Peyer's patch (tissue), 4 donors: ENCODE measurements around the gene PABPC1L.

ENCODE experiments used
- POLR2A ChIP-seq, 2 donors: fragments of 450-650 bp; IDR thresholded peaks; one replicate each; pipeline ENCODE4 v1.5.1; 2017; ENCODE audit warnings: antibody characterized with exemption in 2 of 2, mild to moderate bottlenecking in 2 of 2, moderate library complexity in 2 of 2
- TF ChIP-seq, protein P1 (sequence below), 6 experiments: fragments of 450-650 bp in 4 of 6; fragments of 200-600 bp in 2 of 6; sonication (generic) in 1 of 6; IDR thresholded peaks; one replicate each; pipeline ENCODE4 v1.5.1; 2017 to 2019; ENCODE audit warnings: antibody characterized with exemption in 6 of 6, mild to moderate bottlenecking in 3 of 6, moderate library complexity in 1 of 6

DNA sequence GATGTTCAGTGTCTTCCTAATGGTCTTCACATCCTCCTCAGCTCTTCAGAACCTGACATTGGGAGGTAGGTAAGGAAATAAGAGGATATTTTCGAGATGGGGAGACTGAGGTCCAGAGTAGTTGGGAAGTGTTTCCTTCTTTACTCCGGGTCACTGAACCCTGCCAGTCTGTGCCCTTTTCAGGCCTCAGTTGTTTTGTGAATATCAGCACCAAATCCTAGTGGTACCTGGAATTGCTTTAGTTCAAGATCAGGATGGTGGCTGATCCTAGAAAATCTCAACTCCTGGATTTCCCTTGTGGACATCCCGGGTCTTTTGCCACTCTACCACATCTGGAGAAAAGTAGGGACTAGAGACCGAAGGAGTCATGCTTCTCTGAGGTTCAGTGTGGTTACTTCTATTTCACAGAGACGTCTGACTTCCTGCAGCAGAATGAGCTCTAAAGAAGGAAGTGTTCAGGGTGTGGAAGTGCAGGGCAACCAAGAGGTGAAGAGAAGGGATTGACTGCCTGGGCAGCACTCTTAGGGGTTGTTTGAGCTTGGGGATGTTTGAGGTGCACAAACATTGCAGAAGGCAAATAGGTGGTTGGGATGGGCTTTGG lies 57.4 kb downstream of the PABPC1L start:
- TF ChIP-seq, protein P1, sequence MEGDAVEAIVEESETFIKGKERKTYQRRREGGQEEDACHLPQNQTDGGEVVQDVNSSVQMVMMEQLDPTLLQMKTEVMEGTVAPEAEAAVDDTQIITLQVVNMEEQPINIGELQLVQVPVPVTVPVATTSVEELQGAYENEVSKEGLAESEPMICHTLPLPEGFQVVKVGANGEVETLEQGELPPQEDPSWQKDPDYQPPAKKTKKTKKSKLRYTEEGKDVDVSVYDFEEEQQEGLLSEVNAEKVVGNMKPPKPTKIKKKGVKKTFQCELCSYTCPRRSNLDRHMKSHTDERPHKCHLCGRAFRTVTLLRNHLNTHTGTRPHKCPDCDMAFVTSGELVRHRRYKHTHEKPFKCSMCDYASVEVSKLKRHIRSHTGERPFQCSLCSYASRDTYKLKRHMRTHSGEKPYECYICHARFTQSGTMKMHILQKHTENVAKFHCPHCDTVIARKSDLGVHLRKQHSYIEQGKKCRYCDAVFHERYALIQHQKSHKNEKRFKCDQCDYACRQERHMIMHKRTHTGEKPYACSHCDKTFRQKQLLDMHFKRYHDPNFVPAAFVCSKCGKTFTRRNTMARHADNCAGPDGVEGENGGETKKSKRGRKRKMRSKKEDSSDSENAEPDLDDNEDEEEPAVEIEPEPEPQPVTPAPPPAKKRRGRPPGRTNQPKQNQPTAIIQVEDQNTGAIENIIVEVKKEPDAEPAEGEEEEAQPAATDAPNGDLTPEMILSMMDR (IDR thresholded peaks at IDR 0.05) = peak in 1 of 6 experiments; percentile 1
- TF ChIP-seq POLR2A (IDR thresholded peaks at IDR 0.05) = peak in 1 of 2 donors; percentile 48
